ENCODE data around the gene AP3S1.
"Not testable (repeated sequence)": the region's sequence is repeated elsewhere in the genome, so short reads cannot be mapped to it uniquely, and the experiment has no call there.

The AP3S1 gene

GRCh38 chr5:115875447-115875846 is 33.7 kb downstream of the AP3S1 start:
- no peak for DNase-seq

DNA sequence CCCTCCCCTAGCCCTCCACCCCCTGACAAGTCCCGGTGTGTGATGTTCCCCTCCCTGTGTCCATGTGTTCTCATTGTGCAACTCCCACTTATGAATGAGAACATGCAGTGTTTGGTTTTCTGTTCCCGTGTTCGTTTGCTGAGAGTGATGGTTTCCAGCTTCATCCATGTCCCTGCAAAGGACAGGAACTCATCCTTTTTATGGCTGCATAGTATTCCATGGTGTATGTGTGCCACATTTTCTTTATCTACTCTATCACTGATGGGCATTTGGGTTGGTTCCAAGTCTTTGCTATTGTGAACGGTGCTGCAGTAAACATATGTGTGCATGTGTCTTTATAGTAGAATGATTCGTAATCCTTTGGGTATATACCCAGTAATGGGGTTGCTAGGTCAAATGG is 35.6 kb downstream of the AP3S1 start:
- DNase-seq = not testable (repeated sequence)

- not testable (repeated sequence) for DNase-seq
These were observed 40.7 kb downstream of the AP3S1 start for GRCh38 chr5:115882434-115882833.

GRCh38 chr5:115884704-115885103 is 43.0 kb downstream of the AP3S1 start:
- DNase-seq = no peak

DNA sequence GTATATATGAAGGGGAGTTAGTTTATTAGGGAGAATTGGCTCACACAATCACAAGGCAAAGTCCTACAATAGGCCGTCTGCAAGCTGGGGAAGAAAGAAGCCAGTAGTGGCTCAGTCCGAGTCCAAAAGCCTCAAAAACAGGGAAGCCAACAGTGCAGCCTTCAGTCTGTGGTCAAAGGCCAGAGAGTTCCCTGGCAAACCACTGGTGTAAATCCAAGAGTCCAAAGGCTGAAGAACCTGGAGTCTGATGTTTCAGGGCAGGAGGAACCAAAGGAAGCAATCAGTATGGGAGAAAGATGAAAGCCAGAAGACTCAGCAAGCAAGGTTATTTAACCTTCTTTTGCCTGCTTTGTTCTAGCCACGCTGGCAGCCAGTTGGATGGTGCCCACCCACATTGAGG is 43.5 kb downstream of the AP3S1 start:
- not testable (repeated sequence) for DNase-seq

GRCh38 chr5:115888027-115888426 is 46.3 kb downstream of the AP3S1 start:
- DNase-seq = no peak

DNA sequence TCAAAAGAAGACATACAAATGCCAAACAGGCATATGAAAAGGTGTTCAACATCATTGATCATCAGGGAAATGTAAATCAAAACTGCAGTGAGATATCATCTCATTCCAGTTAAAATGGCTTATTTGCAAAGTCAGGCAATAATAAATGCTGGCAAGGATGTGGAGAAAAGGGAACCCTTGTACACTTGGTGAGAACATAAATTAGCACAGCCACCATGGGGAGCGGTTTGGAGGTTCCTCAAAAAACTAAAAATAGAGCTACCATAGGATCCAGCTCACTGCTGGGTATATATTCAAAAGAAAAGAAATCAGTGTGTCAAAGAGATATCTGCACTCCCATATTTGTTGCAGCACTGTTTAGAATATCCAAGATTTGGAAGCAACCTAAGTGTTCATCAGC is 50.3 kb downstream of the AP3S1 start:
- DNase-seq = no peak

DNA sequence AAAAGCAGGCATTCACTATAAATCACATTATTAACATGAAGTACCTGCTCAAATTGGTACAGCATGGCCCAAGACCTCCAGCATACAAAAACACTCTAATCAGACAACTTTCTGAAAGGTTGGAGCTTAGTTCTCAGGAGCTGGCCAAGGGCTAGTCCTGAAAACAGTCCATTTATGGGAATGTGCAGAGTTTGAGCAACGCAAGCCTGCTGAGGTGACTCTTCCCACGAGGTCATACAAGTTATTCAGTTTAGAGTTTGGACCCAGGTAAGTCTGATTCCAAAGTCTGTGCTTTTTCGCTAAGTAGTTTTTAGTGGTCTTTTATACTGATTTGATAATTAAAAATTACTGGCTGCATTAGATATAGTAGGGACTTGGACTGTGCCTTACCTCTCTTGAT is 52.6 kb downstream of the AP3S1 start:
- DNase-seq = no peak

GRCh38 chr5:115895821-115896220 is 54.1 kb downstream of the AP3S1 start:
- no peak for DNase-seq

GRCh38 chr5:115898656-115899055 is 56.9 kb downstream of the AP3S1 start:
- no peak for DNase-seq

DNA sequence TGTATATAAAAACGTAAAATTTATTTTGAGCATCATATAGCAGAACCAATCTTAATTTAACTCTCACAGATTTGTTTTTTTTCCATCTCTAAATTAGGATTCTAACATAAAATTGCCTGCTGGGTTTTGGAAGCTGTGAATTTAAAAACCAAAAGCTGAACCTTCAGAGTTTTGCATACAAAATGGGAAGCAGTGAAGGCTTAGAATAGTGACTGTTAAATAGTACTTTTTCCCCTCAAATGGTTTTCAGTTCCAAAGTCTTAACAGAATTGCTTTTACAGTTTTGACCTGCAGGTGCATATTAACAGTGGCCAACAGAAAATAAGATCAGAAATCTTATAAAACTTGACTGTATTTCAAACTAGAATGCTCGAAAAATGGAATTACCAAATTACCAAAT is 65.4 kb downstream of the AP3S1 start:
- DNase-seq = no peak

DNA sequence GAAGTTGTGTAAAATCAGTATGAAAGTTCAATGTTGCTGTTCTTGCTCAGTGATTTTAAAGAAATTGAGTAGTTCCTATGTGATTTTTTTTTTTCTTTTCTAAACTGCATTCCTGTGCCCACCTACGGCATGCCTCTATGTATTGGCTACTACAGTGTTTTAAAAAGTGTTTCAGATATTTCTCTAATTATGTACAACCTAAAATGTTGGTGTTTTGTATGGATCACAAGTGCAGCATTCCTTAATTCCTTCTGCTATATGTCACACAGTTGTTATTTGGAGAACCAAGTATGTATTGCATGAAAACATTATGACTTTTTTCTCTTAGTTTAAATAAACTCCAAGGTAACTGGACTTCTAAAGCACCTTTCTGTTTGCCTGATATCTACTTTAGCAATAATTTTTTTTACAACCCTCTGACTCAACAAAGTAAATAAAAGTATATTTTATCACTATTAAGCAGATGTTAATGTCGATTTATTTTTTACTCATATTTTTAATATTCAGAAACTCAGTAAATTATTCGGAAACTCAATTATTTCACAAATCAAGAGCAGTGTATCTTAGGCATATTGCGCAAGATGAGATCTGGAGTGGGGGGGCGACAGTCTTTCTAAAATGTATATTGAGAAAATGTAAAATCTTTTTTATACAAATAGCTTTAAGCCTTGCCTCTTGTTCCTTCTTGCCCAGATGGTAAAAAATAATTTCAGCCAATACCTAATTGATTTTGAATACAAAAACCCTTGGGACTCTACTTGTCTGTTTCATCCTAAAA is 72.1 kb downstream of the AP3S1 start:
- not testable (repeated sequence) for DNase-seq

DNA sequence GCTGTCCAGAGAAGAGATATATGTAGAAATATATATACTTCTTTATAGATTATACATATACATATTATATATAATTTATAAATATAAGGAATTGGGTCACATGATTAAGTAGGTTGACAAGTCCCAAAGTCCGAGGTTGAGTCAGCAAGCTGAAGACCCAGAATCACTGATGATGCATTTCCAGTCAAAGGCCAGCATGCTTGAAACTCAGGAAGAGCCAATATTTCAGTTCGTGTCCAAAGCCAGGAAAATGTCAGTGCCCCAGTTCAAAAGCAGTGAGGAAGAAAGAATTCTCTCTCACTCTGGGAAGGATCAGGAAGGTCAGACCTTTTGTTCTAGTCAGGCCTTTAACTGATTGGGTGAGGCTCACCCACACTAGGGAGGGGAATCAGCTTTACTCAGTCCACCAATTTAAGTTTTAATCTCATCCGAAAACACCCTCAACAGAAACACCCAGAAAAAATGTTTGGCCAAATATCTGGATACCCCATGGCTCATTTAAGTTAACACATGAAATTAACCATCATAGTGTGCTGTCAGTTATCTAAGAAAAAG is 78.5 kb downstream of the AP3S1 start:
- no peak for DNase-seq

DNA sequence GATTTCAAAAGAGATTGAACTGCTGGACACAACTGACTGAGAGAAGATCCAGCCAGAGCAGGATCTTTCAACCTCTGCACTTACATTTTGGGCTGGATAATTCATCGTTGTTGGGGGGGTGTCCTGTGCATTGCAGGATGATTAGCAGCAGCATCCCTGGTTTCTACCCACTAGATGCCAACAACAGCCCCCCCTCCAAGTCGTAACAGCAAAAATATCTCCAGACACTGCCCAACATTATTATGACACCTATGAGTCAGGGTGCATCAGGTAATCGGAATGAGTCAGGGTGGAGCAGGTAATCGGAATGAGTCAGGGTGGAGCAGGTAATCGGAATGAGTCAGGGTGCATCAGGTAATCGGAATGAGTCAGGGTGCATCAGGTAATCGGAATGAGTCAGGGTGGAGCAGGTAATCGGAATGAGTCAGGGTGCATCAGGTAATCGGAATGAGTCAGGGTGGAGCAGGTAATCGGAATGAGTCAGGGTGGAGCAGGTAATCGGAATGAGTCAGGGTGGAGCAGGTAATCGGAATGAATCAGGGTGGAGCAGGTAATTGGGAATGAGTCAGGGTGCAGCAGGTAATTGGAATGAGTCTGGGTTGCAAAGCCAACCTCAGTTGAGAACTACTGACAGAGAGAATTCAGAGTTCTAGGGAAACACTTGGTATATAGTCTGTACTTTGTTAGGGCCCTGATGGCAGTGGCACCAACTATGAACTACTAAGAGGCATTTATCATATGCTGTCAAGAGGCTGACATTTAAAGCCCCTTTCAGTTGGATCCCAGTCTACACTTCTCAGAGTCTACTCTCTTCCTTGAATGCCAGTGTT is 87.1 kb downstream of the AP3S1 start:
- DNase-seq = not testable (repeated sequence)

- not testable (repeated sequence) for DNase-seq
These were observed 88.4 kb downstream of the AP3S1 start for GRCh38 chr5:115930171-115930570.

GRCh38 chr5:115930630-115931337 is 89.0 kb downstream of the AP3S1 start:
- DNase-seq = no peak

GRCh38 chr5:115932991-115933390 is 91.3 kb downstream of the AP3S1 start:
- DNase-seq = no peak

DNA sequence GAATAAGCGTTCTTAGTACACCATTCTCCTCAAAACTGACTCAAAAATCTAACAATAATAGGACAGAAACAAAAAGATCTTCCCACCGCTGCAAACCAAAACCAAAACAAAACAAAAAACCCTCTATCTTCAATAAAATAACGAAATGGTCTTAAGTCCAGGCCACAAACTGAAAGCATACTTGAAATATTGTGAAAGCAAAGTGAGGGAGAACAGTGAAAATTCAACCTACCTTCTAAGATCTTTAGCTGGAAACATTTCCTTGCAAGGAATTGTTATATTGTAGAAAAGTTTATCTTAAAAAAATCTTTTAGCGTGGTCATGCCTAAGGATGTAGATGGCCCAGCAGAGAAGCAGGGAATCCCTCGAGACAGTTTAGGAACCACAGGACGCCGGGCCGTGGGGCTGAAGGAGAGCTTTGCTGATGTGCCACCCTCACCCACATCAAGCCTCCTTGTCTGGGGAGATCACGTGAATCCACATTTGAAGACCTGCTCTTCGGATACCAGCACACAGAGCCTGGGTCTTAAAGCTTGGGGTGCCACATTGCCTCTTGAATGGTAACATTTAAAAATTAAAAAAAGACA is 92.7 kb downstream of the AP3S1 start:
- no peak for DNase-seq

GRCh38 chr5:115936031-115936430 is 94.3 kb downstream of the AP3S1 start:
- DNase-seq = no peak

DNA sequence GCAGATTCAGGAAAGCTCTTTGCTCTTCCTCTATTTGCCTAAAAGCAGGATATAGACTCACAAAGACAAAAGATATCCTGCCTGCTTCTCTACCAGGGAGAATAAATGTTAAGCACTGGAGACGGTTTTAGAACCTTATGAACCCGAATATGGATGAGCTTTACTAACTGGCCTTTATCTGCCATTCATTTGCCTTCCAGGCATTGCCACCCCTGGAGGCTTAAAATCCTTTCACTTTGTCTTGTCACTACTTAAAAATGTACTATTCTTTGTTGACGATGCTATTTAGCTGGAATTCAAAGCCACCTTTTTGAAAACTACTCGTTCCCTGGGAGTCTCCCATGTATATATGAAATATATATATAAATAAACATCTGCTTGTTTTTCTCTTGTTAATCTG is 97.3 kb downstream of the AP3S1 start:
- no peak for DNase-seq

DNA sequence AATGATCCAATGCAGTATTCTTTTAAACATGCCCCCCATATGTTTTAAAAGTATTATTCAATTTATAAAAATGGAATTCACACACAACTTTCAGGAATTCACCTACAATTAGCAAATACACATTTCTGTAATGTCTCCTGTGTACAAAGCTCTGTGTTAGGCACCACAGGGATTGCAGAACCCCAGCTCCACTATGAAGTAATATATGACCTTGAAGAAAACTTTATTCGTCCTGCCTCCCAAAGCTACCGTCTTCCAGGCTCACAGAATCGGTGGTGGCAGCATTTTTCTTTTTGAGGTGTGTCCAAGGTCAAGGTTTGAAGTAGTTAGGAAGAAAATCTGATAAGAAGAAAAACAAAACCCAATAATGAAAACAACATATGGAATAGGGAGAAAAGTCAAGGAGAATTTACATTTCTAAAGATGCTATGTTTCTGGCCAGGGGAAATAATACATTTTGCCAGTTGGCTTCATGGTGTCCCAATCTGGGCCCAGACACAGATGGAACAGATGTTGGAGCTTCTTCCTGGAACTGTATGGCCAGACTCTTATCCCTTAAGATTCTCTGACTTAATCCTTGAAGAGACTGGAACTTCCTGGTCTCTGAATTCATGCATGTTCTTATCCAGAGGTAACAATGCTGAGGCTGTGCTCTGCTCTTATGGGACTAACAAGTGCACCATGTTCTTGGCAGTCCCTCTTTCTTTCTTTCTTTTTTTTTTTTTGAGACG is 98.5 kb downstream of the AP3S1 start:
- DNase-seq = no peak

DNA sequence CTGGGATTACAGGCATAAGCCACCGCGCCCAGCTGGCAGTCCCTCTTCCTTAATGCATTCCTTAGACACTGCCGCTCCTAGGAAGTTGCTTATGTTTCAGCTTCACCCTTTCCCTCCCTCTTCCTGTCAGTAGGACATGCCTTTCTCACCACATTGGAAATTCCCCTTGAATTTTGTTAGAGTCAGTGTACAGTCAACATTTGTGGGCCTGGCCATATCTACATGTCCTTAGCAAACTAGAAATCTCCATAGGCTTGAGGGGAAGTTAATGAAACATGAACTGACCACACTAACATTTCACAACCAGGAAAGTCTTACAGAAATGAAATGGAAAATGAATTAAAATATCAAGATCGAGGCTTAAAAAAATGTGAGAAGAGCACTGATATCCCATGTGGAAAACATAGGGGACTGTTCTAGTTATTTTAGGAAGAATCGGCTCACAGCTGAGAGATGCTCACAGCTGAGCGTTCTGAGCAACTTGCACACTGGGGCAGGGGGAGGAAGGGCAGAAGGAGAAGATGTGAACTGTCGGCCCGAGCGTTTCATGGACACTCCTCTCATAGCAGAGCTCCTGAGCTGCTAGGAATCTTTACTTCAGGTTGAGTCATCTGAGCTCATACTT is 99.4 kb downstream of the AP3S1 start:
- no peak for DNase-seq

Measured in activated CD4-positive, alpha-beta T cell treated with anti-CD3 and anti-CD28 coated beads, Interleukin-2, Interleukin-6, amounts not matched to agents 100 ng/mL and 50 ng/mL, durations not matched to agents 16 hours and 8 hours (primary cell).